NOMO-1 (cell line): Measurements from ENCODE around the gene HARBI1.

Experiments used
- DNase-seq, 2 experiments: peaks; one replicate each; lab custom pipeline; 2025; ENCODE audit not compliant: unreplicated experiment in 2 of 2; lab: John Stamatoyannopoulos, UW

Gene HARBI1

GRCh38 chr11:46557684-46558151 lies 59.3 kb downstream of the HARBI1 start:
- DNase-seq: no peak

- no peak for DNase-seq
Measured at GRCh38 chr11:46555267-46556054, 61.6 kb downstream of the HARBI1 start.

GRCh38 chr11:46554213-46555147 lies 62.5 kb downstream of the HARBI1 start:
- DNase-seq: peak in 1 of 2 experiments; percentile 70

- peak in 1 of 2 experiments; percentile 44 for DNase-seq
Measured at GRCh38 chr11:46553814-46554212, 63.2 kb downstream of the HARBI1 start.
